Adrenal gland (tissue), 12 donors: ENCODE measurements around the gene LPIN2. TPM values are rescaled to one million over a fixed set of nuclear protein-coding genes. Genes with fewer than 3 reads are reported as not detected.
A peak's percentile ranks its signal among the peaks of the same experiment; 100 is the strongest.

Source experiments
- DNase-seq, 7 donors: peaks; one replicate each; pipeline ENCODE4 v3.0.0-alpha.2; 2019 to 2020
- H3K27ac ChIP-seq, 5 donors: fragments of 200-600 bp; sonication (generic) in 4 of 5; 1 replicate in 3 of 5; 2 replicates in 2 of 5; pipeline versions ENCODE4 v1.5.1 to v1.8.0; 2016 to 2020; ENCODE audit warnings: mild to moderate bottlenecking in 1 of 5
- H3K27me3 ChIP-seq: fragments of 200-600 bp; 2 replicates; pipeline ENCODE4 v1.8.0; 2021
- H3K36me3 ChIP-seq, 2 donors: fragments of 200-600 bp; replicated peaks in 1 of 2; 1 replicate in 1 of 2; 2 replicates in 1 of 2; pipeline versions ENCODE4 v1.5.1 to v1.8.0; 2018 to 2022
- H3K4me1 ChIP-seq, 2 donors: fragments of 200-600 bp; replicated peaks in 1 of 2; 1 replicate in 1 of 2; 2 replicates in 1 of 2; pipeline versions ENCODE4 v1.5.1 to v1.8.0; 2018 to 2021
- H3K4me3 ChIP-seq, 4 donors: fragments of 200-600 bp; sonication (generic) in 3 of 4; one replicate each; pipeline ENCODE4 v1.5.1; 2016 to 2018
- H3K9me3 ChIP-seq, 3 donors: fragments of 200-600 bp; sonication (generic) in 1 of 3; replicated peaks in 1 of 3; 1 replicate in 2 of 3; 2 replicates in 1 of 3; pipeline versions ENCODE4 v1.5.1 to v1.8.0; 2016 to 2021
- POLR2A ChIP-seq, 2 donors: fragments of 450-650 bp; IDR thresholded peaks; one replicate each; pipeline ENCODE4 v1.6.1; 2017; ENCODE audit warnings: antibody characterized with exemption in 2 of 2, mild to moderate bottlenecking in 2 of 2, moderate library complexity in 1 of 2
- WGBS, 4 donors: extraction: QIAGEN DNeasy Blood & Tissue Kit in 2 of 4; methylation state at CpG; one replicate each; pipeline versions ENCODE4 v1.1.5 to v1.1.7; 2013 to 2017; 5-methylcytosine and 5-hydroxymethylcytosine counted together
- intact Hi-C, 2 donors: fragments of 100-400 bp; cut with DNase I; formaldehyde crosslinking; loops; one replicate each; pipeline versions ENCODE4 v1.14.1 to v1.15.0; 2022 to 2023
- polyA plus RNA-seq, 3 donors: library from polyadenylated mRNA; stranded (reverse); fragments of 200-250 nt in 2 of 3; fragments of 350-450 nt in 1 of 3; fragmentation: Illumina TruSeq in 1 of 3; extraction: RNeasy Lipid Tissue Mini Kit (QIAGEN cat#74804) in 1 of 3; gene quantifications; one replicate each; pipeline ENCODE4 v1.2.3, GENCODE V29; 2013 to 2014
- total RNA-seq, 9 donors: library from RNA; depleted of rRNA in 4 of 9; stranded (reverse); fragments of >200 nt in 4 of 9; fragments of 120-200 nt in 1 of 9; fragmentation: NEBNext Ultra II Directional in 1 of 9; extraction: Animal tissue kit (Norgen Biotek cat#: 25700) in 1 of 9; gene quantifications; one replicate each; pipeline versions ENCODE4 v1.1.0 to v1.2.4, GENCODE V29; 2013 to 2023
- TF ChIP-seq, protein P1 (sequence below), 6 experiments: fragments of 450-650 bp in 4 of 6; fragments of 200-600 bp in 2 of 6; sonication (generic) in 1 of 6; IDR thresholded peaks; 1 replicate in 5 of 6; 2 replicates in 1 of 6; pipeline versions ENCODE4 v1.5.1 to v1.8.0; 2016 to 2021; ENCODE audit warnings: antibody characterized with exemption in 6 of 6, mild to moderate bottlenecking in 2 of 6, moderate library complexity in 1 of 6
- donor health status: healthy with polysubstance abuse.
- donor health status: Bipolar disorder and iron deficiency.
- donor health status: DM: yes; HTN: yes; CAD: no.
- donor health status: DM: no; HTN: no; CAD: no.
- donor health status: DM: no; HTN: no; CAD: no.
- donor health status: DM: yes; HTN: yes; CAD: no.

Gene LPIN2
- total and polyA plus RNA-seq, 12 donors, result 5.2 to 48.6 (median 27.3) TPM

DNA sequence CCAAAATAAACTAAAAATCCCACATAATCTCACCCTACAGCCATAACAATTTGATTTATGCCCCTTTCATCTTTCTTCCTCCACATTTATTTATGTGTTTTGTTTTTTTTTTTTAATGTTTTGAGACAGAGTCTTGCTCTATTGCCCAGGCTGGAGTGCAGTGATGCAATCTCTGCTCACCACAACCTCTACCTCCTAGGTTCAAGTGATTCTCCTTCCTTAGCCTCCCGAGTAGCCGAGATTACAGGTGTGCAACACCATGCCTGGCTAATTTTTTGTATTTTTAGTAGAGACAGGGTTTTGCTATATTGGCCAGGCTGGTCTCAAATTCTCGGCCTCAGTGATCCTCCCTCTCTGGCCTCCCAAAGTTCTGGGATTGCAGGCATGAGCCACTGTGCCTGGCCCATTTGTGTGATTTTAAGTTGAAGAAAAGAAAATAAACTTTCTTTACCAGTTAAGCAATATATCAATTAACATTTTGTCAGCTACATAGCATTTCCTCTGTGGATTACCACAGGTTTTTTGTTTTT, 35.9 kb upstream of the LPIN2 start:
- 89 to 100% (median 93%) methylated on average over 3 of the region's 3 CpGs for WGBS, 4 donors

DNA sequence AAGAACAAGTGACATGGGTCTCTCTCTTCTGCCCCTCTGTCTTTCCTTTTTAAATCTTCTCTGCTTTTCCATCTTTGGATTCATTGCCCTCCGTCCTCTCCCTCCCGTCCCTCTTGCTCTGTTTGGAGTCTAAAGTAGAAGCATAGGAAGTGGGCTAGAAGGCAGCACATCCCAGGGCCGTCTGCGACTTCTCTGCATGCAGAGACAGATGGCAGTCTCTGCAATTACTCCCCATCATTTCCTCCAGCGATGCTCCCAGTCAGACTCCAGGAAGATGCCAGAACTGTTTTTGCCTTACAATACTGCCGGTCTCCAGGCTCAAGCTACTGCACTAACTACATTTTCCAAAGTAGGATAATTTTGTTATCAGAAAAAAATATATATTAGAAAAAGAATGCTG, 35.2 kb upstream of the LPIN2 start:
- TF ChIP-seq, protein P1, sequence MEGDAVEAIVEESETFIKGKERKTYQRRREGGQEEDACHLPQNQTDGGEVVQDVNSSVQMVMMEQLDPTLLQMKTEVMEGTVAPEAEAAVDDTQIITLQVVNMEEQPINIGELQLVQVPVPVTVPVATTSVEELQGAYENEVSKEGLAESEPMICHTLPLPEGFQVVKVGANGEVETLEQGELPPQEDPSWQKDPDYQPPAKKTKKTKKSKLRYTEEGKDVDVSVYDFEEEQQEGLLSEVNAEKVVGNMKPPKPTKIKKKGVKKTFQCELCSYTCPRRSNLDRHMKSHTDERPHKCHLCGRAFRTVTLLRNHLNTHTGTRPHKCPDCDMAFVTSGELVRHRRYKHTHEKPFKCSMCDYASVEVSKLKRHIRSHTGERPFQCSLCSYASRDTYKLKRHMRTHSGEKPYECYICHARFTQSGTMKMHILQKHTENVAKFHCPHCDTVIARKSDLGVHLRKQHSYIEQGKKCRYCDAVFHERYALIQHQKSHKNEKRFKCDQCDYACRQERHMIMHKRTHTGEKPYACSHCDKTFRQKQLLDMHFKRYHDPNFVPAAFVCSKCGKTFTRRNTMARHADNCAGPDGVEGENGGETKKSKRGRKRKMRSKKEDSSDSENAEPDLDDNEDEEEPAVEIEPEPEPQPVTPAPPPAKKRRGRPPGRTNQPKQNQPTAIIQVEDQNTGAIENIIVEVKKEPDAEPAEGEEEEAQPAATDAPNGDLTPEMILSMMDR (IDR thresholded peaks at IDR 0.05), result no peak
- no peak for TF ChIP-seq POLR2A (IDR thresholded peaks at IDR 0.05)
- no peaks in the 10 kb centered on the region for H3K9me3 ChIP-seq
- H3K27me3 ChIP-seq, result no peaks in the 10 kb centered on the region
- 46 to 57% (median 53%) methylated on average over 6 of the region's 6 CpGs for WGBS, 4 donors
- no peak overlapping the region for H3K4me3 ChIP-seq
- DNase-seq, result no peak
- no peaks in the 10 kb centered on the region for H3K4me1 ChIP-seq
- H3K27ac ChIP-seq, result no peak overlapping the region
- no peaks in the 10 kb centered on the region for H3K36me3 ChIP-seq
- intact Hi-C loops, result no loop called here

More for the DNA sequence above, 35.9 kb upstream of the LPIN2 start:
- Histone ChIP-seq H3K4me3 (no peak overlapping the region), H3K27me3 (no peaks in the 10 kb centered on the region), H3K4me1 (no peaks in the 10 kb centered on the region), H3K27ac (no peak overlapping the region), H3K9me3 (no peaks in the 10 kb centered on the region), H3K36me3 (no peaks in the 10 kb centered on the region)
- intact Hi-C loops, result no loop called here
- DNase-seq, result no peak
- TF ChIP-seq, protein P1 (IDR thresholded peaks at IDR 0.05), result no peak
- no peak for TF ChIP-seq POLR2A (IDR thresholded peaks at IDR 0.05)

DNA sequence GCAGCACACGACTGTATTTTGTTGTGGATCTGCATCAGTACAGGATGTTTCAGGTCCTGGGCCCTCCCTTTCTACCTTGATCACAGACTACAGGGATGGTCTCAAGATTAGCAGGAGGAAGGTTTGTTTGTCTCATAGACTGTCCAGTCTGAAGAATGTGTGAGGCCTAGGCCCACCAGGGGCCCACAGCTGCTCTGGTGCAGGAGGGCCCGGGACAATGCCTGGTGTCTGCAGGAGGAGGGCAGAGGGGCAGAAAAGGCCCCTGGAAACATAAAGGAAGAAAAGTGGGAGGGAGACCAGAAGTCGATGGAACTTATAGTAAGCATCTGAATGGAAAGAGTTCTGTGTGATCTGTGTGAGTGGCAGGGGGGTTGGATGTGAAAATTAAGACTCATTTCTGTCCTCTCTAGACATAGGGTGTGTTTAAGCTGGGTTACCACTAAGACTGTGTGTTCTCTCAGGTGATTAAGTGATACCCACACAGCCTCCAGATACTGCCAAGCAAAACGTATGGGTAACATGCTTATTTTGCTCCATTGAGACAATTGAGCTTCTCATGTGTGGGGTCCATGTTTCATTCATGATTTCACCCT, 33.4 kb upstream of the LPIN2 start:
- 81 to 87% (median 83%) methylated on average over 4 of the region's 4 CpGs for WGBS, 4 donors
- Histone ChIP-seq H3K4me3 (no peak overlapping the region), H3K27me3 (no peaks in the 10 kb centered on the region), H3K27ac (no peak overlapping the region), H3K9me3 (no peaks in the 10 kb centered on the region), H3K36me3 (no peaks in the 10 kb centered on the region), H3K4me1 (no peaks in the 10 kb centered on the region)
- TF ChIP-seq, protein P1 (IDR thresholded peaks at IDR 0.05), result no peak
- TF ChIP-seq POLR2A (IDR thresholded peaks at IDR 0.05), result no peak
- no peak for DNase-seq
- intact Hi-C loops, result no loop called here

DNA sequence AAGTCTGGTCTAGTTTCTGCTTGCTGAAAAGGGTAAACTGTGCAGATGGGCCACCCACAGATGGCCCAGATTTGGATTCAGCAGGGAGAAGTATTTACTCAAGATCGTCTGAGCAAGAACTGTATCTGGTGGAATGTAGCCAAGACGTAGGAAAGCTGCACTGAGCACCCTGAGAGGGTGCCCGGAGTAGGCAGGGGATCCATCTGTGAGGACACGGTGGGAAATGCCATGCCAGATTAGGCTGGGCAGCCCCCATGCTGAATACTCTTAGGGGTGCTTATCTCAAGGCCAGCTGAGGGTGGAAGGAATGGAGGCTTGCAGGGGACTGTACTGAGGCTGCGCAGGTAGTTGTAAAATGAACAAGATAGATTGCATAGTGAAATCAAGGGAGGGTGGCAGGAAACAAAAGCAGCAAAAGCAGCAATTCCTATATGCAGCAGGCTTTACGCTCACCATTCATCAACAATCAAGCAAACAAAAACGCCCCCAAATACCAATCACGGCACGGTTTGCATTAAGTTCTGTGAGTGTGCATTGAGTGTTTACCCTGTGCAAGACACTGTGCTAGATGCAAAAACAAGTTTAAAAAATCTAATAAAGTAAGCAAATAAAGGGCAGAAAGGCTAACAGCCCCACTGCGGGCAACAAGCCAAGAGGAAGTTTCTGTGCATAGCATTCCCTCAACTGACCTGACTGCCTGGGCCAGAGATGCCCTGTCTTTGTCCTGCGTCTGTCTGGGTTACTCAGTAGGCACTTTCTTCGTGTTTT, 32.2 kb upstream of the LPIN2 start:
- Histone ChIP-seq H3K9me3 (no peaks in the 10 kb centered on the region), H3K4me1 (no peaks in the 10 kb centered on the region), H3K4me3 (no peak overlapping the region), H3K27me3 (no peaks in the 10 kb centered on the region), H3K36me3 (no peaks in the 10 kb centered on the region), H3K27ac (no peak overlapping the region)
- DNase-seq, result peak in 5 of 7 donors; percentile 29 to 59 (median 47)
- intact Hi-C loops, result no loop called here
- WGBS, 4 donors, result 42 to 53% (median 48%) methylated on average over 12 of the region's 12 CpGs
- TF ChIP-seq, protein P1 (IDR thresholded peaks at IDR 0.05), result no peak
- TF ChIP-seq POLR2A (IDR thresholded peaks at IDR 0.05), result no peak
